HepG2 (cell line): ENCODE data around the gene MOB4. TPM values are rescaled to one million over a fixed set of nuclear protein-coding genes. Genes with fewer than 3 reads are reported as not detected.

ENCODE experiments used
- AGO2 ChIP-seq: fragments of 200-400 bp; formaldehyde crosslinking; optimal IDR thresholded peaks from 2 replicates; pipeline ENCODE3; 2017; ENCODE audit warnings: mild to moderate bottlenecking, low read depth, low read length, moderate library complexity
- JARID2 ChIP-seq: sonication (generic); formaldehyde crosslinking; IDR thresholded peaks from 2 replicates; pipeline ENCODE4 v1.8.1; 2023; ENCODE audit warnings: missing genetic modification reagents, inconsistent platforms; ENCODE audit not compliant: insufficient replicate concordance
- MZF1 ChIP-seq: sonication (generic); formaldehyde crosslinking; IDR thresholded peaks from 2 replicates; pipeline ENCODE4 v1.8.1; 2023; ENCODE audit warnings: mild to moderate bottlenecking, missing genetic modification reagents, borderline replicate concordance
- PHB2 ChIP-seq: fragments of 450-650 bp; IDR thresholded peaks from 2 replicates; pipeline ENCODE4 v1.6.1; 2018; ENCODE audit not compliant: partially characterized antibody
- TAF1 ChIP-seq: sonication (generic); formaldehyde crosslinking; IDR thresholded peaks from 2 replicates; pipeline ENCODE4 v1.4.0; 2020; ENCODE audit warnings: missing genetic modification reagents
- YY1 ChIP-seq: IDR thresholded peaks from 2 replicates; pipeline ENCODE4 v1.6.1; 2011; ENCODE audit warnings: low read length, low read depth, moderate library complexity, mild to moderate bottlenecking; ENCODE audit not compliant: insufficient read depth, insufficient replicate concordance
- ZEB1 ChIP-seq: IDR thresholded peaks from 2 replicates; pipeline ENCODE4 v1.6.1; 2012; ENCODE audit warnings: mild to moderate bottlenecking, low read depth, inconsistent platforms; ENCODE audit not compliant: insufficient replicate concordance
- ZNF557 ChIP-seq: sonication (generic); formaldehyde crosslinking; IDR thresholded peaks from 2 replicates; pipeline ENCODE4 v1.4.0; 2020; ENCODE audit warnings: missing genetic modification reagents
- ZNF564 ChIP-seq: sonication (generic); formaldehyde crosslinking; IDR thresholded peaks from 2 replicates; pipeline ENCODE4 v1.8.1; 2023; ENCODE audit warnings: mild to moderate bottlenecking, missing genetic modification reagents
- ZNF678 ChIP-seq: sonication (generic); formaldehyde crosslinking; IDR thresholded peaks from 2 replicates; pipeline ENCODE4 v1.4.0; 2020; ENCODE audit warnings: mild to moderate bottlenecking, missing genetic modification reagents
- polyA plus RNA-seq, 8 experiments: library from polyadenylated mRNA; depleted of rRNA in 3 of 8; stranded (reverse) in 7 of 8; unstranded in 1 of 8; fragments of >200 nt; fragmentation: Illumina TruSeq in 4 of 8; extraction: Trizol in 4 of 8; gene quantifications; 2 replicates each; pipeline versions ENCODE4 v1.2.1 to v1.2.3, GENCODE V29; 2011 to 2016; ENCODE audit warnings: low read depth in 4 of 8, missing spikeins in 1 of 8, mixed read lengths in 1 of 8; ENCODE audit not compliant: insufficient read depth in 1 of 8
- total RNA-seq, 5 experiments: library from RNA; depleted of rRNA; stranded (reverse); fragments of >200 nt; fragmentation: Illumina TruSeq; extraction: Trizol; gene quantifications; 2 replicates each; pipeline ENCODE4 v1.2.3, GENCODE V29; 2016; ENCODE audit warnings: low read depth in 1 of 5
- TF ChIP-seq, protein P1 (sequence below), 2 experiments: sonication (generic) in 1 of 2; formaldehyde crosslinking in 1 of 2; IDR thresholded peaks; 2 replicates each; pipeline versions ENCODE4 v1.6.1 to v1.9.0; 2014 to 2022; ENCODE audit warnings: antibody characterized with exemption in 1 of 2, borderline replicate concordance in 1 of 2, inconsistent platforms in 1 of 2, low read depth in 1 of 2, missing genetic modification reagents in 1 of 2

The MOB4 gene
- total and polyA plus RNA-seq, 2 of the 13 experiments (the other 11 are each of a cell fraction or from before 2014, with no cell fraction given): 35.7 to 38.6 TPM

GRCh38 chr2:197598450-197598849 is 82.6 kb downstream of the MOB4 start (continued):
- TF ChIP-seq YY1 (no peak), AGO2 (no peak), TAF1 (CRISPR knock-in tag) (no peak), JARID2 (CRISPR knock-in tag) (no peak), MZF1 (CRISPR knock-in tag) (no peak), ZNF564 (CRISPR knock-in tag) (no peak), ZNF557 (no peak), ZEB1 (peak; percentile 36), PHB2 (no peak), ZNF678 (CRISPR knock-in tag) (no peak)
- TF ChIP-seq, protein P1, sequence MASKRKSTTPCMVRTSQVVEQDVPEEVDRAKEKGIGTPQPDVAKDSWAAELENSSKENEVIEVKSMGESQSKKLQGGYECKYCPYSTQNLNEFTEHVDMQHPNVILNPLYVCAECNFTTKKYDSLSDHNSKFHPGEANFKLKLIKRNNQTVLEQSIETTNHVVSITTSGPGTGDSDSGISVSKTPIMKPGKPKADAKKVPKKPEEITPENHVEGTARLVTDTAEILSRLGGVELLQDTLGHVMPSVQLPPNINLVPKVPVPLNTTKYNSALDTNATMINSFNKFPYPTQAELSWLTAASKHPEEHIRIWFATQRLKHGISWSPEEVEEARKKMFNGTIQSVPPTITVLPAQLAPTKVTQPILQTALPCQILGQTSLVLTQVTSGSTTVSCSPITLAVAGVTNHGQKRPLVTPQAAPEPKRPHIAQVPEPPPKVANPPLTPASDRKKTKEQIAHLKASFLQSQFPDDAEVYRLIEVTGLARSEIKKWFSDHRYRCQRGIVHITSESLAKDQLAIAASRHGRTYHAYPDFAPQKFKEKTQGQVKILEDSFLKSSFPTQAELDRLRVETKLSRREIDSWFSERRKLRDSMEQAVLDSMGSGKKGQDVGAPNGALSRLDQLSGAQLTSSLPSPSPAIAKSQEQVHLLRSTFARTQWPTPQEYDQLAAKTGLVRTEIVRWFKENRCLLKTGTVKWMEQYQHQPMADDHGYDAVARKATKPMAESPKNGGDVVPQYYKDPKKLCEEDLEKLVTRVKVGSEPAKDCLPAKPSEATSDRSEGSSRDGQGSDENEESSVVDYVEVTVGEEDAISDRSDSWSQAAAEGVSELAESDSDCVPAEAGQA (IDR thresholded peaks at IDR 0.05; ENCODE audit: low read depth): no peak
- TF ChIP-seq, protein P1 (CRISPR knock-in tag; IDR thresholded peaks at IDR 0.05; ENCODE audit: borderline replicate concordance): no peak
